HG03175 (cell line): ENCODE results near the gene CACNG7.
"Not testable (repeated sequence)": the region's sequence is repeated elsewhere in the genome, so short reads cannot be mapped to it uniquely, and the experiment has no call there.

ENCODE experiments used
- ATAC-seq: cut with Tn5 transposase; IDR thresholded peaks from one replicate; pipeline ENCODE4 v1.9.1; 2021; ENCODE audit warnings: mild to moderate bottlenecking, moderate library complexity; ENCODE audit not compliant: unreplicated experiment

The CACNG7 gene, protein sequence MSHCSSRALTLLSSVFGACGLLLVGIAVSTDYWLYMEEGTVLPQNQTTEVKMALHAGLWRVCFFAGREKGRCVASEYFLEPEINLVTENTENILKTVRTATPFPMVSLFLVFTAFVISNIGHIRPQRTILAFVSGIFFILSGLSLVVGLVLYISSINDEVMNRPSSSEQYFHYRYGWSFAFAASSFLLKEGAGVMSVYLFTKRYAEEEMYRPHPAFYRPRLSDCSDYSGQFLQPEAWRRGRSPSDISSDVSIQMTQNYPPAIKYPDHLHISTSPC

DNA sequence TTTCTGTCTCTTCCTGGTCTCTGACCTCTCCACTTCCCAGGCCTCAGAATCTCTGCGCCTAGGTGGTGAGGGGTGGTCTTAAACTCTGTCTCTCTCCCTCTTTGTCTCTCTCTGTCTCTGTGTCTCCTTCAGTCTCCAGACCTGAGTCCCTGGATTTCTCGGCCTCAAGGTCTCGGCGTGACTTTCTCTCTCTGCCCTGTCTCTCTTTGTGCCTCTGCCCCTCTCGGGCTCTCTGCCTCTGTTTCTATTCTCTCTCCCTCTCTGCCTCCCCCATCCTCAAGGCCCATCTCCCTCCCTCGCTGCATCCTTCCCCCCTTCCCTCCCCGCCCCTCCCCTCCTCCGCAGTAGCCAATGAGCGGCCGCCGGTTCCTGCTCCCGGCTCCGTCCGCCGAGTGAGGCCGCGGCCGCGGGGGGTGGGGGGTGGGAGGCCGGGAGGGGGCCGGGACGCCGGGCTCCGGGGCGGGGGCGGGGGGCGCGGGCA lies at the start of gene CACNG7:
Gene CACNG7 (plus strand): TSS at position 344 of the 481 bp plus-strand sequence. CDS start 3,554 bp downstream, outside the sequence.
- no peak for ATAC-seq

- no peak for ATAC-seq
Measured at GRCh38 chr19:53864308-53864836, 44.7 kb upstream of the CACNG7 start.

DNA sequence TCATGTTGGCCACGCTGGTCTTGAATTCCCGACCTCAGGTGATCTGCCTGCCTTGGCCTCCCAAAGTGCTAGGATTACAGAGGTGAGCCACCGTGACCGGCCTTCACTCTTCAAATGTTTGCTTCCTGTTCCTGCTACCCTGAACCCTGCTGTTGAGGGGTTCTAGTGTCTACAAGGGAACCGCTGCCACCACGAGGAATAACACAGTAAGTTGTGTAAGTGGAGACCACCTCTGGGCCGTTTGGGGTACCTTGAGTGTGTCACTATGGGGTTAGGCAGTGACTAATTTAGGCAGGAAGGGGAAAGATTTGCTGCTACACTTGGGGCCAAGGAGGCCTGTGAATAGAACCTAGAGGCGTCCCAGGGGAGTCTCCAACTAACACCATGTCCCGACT lies 43.6 kb upstream of the CACNG7 start:
- ATAC-seq, result no peak

GRCh38 chr19:53865918-53866864 lies 42.9 kb upstream of the CACNG7 start:
- ATAC-seq, result peak; percentile 23

- ATAC-seq, result no peak
Measured at GRCh38 chr19:53866865-53867224, 42.2 kb upstream of the CACNG7 start.

DNA sequence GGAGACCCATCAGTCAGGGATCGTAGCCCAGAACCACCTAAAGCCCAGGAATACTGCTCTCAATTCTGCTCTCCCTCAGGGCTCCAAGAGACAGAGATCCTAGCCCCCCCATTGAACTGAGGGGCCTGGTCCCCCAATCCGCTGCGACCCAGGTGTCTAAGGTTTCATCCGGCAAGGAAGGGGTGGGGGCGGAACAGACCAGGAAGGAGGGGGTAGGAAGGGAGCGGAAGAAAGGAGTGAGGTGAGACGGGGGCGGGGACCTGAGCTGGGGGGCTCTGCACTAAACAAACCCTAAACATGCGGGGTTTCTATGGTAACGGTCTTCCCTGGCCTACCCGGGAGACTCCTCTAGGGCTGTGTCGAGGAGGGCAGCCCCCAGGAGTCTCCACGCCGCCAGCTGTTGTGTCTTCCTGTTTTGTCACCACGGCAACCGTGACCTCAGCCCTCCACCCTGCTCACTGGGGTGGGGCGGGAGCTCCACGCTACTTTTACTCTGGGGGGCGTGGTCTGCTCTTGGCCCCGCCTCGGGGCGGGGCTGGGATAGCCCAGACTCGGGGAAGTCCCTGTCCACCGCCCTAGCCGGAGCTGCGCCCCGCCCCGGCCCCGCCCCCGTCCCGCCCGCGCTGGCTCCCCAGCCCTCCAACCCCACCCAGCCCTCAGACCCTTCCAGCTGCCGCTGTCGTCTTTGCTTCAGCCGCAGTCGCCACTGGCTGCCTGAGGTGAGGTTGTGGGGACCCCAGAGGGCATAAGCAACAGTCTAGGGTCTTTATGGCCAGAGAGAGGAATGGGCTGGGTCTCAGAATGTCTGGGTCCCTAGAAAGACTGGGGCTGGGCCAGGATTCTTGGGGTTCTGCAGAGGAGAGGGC lies 41.6 kb upstream of the CACNG7 start, which contains the start of gene MYADM:
Gene MYADM (plus strand): TSS at position 659 of the 866 bp plus-strand sequence. CDS start 5,647 bp downstream, outside the sequence.
- peak; percentile 73 for ATAC-seq

- ATAC-seq, result no peak
Measured at GRCh38 chr19:53868091-53868891, 40.8 kb upstream of the CACNG7 start.

- ATAC-seq, result peak; percentile 47
Measured at GRCh38 chr19:53868892-53869804, 39.9 kb upstream of the CACNG7 start.

DNA sequence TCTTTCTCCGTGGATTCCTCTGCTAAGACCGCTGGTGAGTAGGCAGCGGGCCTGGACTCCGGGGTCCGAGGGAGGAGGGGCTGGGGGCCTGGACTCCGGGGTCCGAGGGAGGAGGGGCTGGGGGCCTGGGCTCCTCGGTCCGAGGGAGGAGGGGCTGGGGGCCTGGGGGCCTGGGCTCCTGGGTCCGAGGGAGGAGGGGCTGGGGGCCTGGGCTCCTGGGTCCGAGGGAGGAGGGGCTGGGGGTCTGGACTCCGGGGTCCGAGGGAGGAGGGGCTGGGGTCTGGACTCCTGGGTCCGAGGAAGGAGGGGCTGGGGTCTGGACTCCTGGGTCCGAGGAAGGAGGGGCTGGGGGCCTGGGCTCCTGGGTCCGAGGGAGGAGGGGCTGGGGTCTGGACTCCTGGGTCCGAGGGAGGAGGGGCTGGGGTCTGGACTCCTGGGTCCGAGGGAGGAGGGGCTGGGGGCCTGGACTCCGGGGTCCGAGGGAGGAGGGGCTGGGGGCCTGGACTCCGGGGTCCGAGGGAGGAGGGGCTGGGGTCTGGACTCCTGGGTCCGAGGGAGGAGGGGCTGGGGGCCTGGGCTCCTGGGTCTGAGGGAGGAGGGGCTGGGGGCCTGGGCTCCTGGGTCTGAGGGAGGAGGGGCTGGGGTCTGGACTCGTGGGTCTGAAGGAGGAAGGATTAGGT lies 39.1 kb upstream of the CACNG7 start:
- not testable (repeated sequence) for ATAC-seq

DNA sequence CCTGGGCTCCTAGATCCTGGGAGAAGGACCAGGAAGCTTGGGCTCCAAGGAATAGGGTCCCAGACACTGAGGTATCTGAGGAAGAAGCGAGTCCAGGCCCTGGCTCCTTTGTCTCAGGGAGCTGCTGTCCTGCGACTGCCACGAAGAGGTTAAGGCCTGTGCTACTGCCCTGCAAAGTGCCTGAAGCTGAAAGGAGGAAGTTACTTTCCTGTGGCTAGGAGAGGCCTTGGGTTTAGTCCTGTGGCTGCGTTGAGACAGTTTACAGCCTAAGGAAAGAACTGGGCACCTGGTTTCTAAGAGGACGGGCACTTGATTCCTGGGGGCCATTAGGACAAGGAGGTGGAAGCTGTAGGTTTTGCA lies 38.6 kb upstream of the CACNG7 start:
- no peak for ATAC-seq

DNA sequence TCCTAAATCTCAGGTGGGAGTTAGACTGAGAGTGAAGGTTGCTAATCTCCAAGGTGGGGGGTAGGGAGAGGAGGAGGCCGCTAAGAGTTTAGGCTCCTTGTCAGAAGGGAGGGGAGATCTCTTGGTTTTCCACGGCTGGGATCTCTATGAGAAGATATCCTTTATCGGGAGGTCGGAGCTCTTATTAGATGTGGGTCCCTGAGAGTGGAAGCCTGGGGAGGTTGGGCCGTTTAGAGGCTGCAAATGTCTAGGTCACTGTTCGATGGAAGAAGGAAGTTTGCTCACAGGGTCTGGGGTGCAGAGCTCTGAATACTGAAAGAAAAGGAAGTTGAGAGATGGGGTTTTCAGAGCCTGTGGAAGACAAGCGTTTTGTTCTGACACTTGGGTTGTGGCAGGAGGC lies 37.6 kb upstream of the CACNG7 start:
- no peak for ATAC-seq

DNA sequence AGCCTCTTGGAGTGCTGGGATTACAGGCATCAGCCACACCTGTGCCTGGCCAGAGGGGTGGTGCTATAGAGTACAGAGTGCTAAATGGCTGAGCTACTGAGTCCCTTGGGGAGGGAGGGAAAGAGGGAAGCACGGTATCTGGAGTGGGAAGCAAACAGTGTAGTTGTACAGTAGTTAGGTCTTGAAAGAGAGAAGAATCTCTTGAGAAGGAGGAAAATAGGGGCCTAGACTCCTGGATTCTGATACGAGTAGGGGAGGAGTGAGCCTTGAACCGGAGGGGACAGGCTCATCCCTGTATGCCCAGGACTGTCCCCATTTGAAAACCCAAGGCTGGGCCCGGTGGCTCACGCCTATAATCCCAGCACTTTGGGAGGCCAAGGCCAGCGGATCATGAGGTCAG lies 36.3 kb upstream of the CACNG7 start:
- no peak for ATAC-seq

GRCh38 chr19:53873773-53874605 lies 35.1 kb upstream of the CACNG7 start:
- no peak for ATAC-seq

- ATAC-seq, result no peak
Measured at GRCh38 chr19:53874606-53874990, 34.5 kb upstream of the CACNG7 start.

DNA sequence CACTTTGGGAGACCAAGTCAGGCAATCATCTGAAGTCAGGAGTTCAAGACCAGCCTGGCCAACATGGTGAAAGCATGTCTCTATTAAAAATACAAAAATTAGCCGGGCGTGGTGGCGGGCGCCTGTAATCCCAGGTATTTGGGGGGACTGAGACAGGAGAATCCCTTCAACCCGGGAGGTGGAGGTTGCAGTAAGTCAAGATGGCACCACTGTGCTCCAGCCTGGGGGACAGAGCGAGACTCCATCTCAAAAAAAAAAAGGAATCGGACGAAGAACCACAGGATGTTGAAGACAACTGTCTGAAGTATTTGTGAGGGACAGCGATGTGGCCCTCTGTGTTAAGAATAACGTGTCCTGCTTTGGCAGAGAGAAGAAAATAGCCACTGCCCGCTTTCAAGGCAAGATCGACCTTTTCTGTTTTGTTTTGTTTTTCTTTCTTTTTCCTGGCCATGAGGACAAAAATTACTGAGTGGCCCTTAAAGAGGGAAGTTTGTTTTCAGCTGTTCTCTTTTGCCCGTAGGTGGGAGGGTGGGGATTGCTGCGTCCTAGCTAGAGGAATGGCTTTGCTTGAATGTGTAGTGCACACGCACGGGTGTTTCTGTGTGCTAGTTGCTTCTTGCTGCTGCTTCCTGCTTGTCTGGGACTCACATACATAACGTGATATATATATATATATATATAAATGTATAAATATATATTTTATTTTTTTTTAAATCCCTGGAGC lies 33.3 kb upstream of the CACNG7 start:
- no peak for ATAC-seq

DNA sequence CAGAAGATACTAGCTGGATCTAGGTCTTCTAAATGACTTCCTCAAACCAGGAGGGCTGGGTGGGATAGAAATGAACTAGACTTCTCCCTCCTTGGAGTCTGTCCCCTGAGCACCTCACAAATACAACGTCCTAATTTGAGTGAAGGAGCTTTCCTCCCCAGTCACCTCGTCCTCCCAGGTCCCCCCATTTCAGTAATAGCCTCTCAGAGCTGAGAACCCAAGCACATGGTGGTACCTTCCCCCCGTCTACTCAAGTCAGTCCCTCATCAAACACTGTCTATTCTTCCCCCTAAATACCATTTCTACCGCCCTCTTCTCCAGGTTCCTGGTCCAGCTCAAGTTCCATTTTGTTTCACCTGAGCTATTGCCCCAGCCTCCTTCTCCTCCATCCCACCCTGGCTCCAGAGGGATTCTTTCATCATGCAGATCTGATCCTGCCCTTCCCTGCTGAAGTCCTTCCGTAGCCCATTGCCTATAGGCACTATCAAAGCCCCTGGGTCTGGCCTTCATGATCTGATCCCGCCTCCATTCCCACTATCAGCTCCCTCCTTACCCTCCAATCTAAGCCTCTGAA lies 32.3 kb upstream of the CACNG7 start:
- no peak for ATAC-seq
